GM18505 (cell line): ENCODE data around the gene CTSA.
"Not testable (repeated sequence)": the region's sequence is repeated elsewhere in the genome, so short reads cannot be mapped to it uniquely, and the experiment has no call there.

Experiments
- ATAC-seq: cut with Tn5 transposase; IDR thresholded peaks from one replicate; pipeline ENCODE4 v1.9.1; 2021; ENCODE audit not compliant: unreplicated experiment
- POLR2A ChIP-seq: IDR thresholded peaks from 4 replicates; pipeline ENCODE4 v1.6.1; 2011; ENCODE audit warnings: borderline replicate concordance; ENCODE audit not compliant: insufficient read depth, insufficient read length; ENCODE audit errors: extremely low read depth

Gene CTSA

DNA sequence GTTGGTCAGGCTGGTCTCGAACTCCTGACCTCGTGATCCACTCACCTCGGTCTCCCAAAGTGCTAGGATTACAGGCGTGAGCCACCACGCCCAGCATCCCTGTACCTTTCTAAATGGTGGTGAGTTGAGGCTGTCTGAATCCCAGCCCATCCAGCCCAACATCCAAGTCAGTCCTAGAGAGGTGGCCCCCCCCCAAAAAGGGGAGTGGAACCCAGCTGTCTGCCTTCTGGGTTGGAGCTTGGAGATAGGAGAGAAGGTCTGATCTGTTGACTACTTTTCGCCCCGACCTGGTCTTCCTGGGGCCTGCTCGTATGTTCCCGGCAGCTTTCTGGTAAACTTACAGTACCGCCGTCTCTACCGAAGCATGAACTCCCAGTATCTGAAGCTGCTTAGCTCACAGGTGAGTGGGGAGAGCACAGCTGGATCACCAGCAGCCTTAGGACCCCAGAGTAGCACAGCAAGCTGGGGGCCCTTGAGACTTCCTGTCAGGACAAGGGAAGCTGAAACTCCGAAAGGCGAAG lies 5.6 kb downstream of the CTSA start:
- no peak for ATAC-seq

DNA sequence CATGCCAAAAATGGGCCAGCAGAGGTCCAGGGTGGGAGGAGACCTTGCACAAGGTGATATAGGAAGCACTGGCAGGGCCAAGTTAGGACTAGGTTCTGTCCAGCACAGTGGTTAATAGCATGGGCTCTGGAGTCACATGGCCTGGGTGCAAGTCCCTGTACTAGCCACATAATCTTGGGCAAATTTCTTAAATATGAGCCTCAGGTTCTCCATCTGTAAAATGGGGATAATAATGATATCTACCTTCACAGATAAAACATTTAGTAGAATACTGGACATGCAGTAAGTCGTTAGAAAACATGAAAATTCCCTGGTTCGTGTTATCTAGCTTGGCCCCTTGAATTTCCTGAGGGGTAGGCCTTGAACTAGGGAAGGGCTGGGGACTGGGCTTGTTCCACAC lies 6.2 kb downstream of the CTSA start:
- TF ChIP-seq POLR2A: no peak
- no peak for ATAC-seq

More for the DNA sequence above, 5.6 kb downstream of the CTSA start:
- no peak for TF ChIP-seq POLR2A

DNA sequence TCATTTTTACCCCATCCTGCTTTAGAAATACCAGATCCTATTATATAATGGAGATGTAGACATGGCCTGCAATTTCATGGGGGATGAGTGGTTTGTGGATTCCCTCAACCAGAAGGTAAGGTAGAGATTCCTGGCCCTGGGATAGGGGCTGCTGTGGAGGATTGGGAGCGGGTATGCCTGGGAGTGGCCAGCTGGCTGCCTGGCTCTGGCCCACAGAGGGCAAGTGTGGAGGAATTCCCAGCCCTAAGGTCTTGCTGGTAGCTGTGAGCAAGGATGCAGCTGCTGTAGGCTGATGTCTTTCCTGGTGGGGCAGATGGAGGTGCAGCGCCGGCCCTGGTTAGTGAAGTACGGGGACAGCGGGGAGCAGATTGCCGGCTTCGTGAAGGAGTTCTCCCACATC lies 6.6 kb downstream of the CTSA start:
- ATAC-seq: no peak
- no peak for TF ChIP-seq POLR2A

DNA sequence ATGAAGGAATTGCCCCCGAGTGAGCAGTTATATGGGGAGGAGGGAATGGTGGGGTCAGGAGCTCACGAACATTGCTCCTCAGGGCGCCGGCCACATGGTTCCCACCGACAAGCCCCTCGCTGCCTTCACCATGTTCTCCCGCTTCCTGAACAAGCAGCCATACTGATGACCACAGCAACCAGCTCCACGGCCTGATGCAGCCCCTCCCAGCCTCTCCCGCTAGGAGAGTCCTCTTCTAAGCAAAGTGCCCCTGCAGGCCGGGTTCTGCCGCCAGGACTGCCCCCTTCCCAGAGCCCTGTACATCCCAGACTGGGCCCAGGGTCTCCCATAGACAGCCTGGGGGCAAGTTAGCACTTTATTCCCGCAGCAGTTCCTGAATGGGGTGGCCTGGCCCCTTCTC lies 7.2 kb downstream of the CTSA start:
- ATAC-seq: no peak
- no peak for TF ChIP-seq POLR2A

DNA sequence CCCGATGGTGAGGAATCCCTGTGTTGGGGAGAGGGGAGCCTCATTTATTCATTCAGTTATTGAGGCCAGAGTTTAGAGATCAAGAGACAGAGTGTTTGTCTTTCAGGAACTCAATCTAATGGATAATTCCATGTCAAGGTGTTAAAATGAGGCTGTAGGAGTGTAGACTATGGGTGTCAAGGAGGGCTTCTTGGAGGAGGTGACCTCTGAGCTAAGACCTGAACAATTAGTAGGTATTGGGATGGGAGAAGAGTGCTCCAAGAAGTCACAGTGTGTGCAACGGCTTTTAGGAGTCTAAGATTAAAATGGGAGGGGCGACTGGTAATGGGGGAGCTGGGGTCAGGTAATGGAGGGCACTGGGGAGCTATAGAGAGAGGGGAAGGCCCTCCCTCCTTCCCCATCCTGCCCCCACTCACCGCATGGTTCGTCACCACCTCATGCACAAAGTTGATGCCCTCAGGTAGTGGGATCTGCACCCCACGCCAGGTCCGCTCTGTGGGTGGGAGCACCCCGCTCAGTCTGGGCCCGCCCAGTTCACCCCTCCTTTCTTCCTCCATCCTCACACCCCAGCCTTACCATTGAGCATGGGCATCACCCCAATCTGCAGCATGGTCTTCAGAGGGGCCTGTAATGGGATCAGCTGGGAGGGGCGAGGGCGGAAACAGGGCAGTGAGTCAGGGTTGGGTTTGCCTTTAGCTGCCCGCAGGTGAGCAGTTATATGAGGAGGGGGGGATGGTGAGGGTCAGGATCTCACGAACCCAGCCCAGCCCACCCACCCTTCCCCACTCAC lies 8.1 kb downstream of the CTSA start:
- ATAC-seq: no peak
- TF ChIP-seq POLR2A: no peak

DNA sequence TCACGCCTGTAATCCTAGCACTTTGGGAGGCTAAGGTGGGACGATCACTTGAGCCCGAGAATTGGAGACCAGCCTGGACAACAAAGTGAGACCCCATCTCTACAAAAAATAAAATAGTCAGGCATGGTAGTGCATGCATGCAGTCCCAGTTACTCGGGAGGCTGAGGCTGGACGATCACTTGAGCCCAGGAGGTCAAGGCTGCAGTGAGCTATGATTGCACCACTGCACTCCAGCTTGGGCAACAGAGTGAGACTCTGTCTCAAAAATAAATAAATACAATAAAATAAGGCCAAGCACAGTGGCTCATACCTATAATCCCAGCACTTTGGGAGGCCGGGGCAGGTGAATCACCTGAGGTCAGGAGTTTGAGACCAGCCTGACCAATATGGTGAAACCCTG lies 10.2 kb downstream of the CTSA start:
- ATAC-seq: not testable (repeated sequence)

DNA sequence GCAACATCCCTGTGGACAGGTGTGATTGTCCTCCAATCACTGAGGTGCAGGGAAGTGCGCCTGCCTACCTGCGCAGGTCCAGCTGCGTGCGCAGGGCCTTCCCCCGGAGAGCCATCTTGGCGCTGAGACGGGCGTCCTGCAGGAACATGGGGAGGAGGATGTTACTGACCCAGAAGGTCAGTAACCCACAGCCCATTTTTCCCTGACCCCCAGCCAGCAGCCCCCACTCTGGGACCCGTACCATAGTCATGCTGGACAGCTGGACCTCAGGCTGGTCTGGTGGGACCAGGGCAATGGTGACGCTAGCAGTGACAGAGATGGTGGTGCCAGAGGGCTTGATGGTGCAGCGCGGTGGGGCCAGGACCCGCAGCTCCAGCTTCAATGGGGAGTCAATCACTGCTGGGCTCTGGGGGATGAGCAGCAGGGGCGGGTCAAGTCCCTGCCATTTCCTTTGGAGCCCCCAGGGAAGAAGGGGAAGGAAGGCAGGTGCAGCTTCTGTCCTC lies 11.1 kb downstream of the CTSA start:
- no peak for TF ChIP-seq POLR2A
- no peak for ATAC-seq

DNA sequence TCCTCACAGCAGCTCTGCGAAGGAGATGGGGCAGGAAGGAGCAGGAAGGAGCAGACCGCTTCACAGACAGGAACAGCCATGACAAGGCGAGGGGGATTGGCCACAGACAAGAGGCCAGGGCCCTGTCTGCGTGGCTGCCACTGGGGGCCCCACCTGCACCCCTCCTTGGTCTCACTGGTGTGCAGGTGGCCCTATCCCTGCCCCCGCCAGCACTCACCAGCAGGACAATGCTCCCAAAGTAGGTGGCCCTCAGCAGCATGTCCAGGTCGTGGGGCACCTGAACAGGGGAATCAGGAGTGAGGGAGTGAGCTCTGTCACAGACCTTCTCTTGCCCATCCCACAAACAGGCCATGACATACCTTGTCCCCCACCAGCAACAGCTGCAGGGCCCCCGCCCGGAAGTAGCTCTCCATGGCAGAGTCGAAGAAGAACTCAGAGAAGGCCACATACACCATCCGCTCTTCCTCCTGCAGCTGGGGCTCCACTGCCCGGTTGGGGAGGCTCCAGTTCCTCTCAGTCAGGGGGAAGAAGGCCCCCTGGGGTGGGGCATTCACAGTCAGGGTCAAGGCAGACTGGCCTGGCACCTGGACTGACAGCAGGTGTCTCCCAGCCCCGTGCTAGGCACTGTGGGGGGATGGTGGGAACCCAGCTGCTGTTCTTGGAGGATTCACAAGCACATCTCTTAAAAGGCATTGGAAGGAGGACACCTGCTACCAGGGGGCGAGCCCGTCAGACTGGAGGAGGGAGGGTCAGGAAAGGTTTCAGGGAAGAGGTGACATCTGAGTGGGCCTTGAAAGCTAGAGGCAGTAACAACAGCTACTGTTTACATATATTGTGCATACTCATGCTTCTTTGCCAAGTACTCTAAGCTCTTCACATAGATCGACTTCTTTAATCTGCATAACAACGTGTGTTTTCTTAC lies 13.7 kb downstream of the CTSA start:
- no peak for ATAC-seq

DNA sequence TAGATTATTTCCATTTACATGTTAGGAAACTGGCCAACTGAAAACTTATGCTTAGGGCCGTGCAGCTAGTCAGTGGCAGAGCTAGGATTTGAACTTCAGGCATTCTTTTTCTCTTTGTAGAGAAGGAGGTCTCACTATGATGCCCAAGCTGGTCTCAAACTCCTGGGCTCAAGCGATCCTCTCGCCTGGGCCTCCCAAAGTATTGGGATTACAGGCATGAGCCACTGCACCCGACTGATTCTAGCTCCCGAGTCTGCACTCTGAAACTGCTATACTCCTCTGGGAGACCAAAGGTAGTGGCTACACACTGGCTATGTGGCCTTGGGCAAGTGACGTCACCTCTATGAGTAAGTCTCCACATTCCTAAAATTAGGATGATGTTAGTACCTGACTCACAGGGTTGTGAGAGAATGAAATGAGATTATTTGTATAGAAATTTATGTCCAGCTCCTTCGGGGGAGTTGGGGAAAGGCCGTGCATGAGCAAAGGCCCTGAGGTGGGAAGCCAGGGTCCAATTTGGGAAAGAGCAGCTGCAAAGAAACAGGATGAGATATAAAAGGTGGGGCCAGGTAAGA lies 14.5 kb downstream of the CTSA start:
- ATAC-seq: no peak
- no peak for TF ChIP-seq POLR2A

More for the DNA sequence above, 13.7 kb downstream of the CTSA start:
- no peak for TF ChIP-seq POLR2A

DNA sequence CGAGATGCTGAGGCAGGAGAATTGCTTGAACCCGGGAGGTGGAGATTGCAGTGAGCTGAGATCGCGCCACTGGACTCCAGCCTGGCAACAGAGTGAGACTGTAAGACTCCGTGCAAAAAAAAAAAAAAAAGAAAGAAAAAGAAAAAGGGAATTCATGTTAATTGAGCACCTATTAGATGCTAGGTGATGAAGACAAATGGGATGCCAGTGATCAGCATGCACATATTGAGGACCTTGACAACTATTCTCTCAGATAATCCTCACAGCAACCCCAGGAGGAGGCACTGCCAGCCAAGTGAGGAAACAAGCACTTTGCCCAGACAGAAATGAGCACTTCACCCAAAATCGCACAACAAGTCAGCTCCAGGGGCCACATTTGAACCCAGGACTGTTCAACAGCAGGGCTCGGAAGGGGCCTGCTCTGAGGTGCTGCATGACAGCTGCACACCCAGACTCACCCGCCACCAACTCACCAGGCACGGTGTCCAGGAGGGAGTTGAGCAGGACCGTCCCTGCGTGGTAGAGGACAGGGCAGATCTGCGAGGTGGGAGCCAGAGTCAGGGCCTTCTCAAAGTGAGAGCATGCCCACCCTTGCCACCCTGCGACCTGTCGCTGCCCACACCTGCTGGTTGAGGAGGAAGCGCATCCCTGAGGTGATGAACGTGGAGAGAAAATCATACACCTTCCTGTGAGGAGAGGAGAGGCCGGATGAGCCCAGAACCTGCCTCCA lies 16.2 kb downstream of the CTSA start:
- no peak for TF ChIP-seq POLR2A
- no peak for ATAC-seq

DNA sequence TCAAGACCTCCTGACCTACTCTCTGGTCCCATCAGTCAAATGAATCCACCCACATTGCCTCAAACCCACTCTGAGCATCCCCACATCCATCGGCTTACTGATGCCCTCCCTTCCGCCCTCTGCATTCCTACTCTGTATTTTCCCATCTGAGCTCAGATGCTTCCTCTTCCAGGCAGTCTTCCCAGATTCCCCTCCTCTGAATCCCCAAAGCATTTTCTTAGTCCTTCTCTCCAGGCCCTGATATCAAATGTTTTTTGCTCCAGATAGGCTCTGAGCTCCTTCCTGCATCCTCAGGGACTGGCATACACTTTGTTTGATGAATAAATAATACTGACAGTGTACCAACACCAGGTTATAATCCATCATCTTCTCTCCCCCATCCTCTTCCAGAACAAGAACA lies 16.9 kb downstream of the CTSA start:
- TF ChIP-seq POLR2A: no peak
- ATAC-seq: no peak

DNA sequence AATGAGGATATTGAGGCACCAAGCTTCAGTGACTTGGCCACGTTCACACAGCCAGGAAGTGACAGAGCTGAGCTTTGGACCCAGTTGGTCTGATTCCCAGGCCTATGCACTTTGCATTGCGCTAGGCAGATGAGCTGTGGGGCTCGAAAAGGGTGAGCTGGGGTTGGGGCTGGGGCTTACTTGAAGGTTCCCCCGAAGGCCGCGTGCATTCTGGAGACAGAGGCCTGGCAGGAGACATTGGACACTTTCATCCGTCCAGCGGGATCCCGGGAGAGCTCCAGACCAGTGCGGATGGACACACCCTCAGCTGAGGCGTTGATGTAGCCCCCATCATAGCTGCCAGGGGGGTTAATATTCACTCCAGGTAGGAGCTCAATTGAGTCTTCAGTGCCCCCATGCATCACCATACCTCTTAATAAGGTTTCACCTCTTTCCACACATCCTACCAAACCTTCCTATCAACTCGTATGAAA lies 18.2 kb downstream of the CTSA start:
- ATAC-seq: no peak
- TF ChIP-seq POLR2A: no peak
